Hepatocyte (in vitro differentiated cells): ENCODE results near the gene C15orf61.

Source experiments
- EZH2 ChIP-seq: fragments of 200-600 bp; sonication (generic); IDR thresholded peaks from 2 replicates; pipeline ENCODE4 v1.6.1; 2016; ENCODE audit warnings: antibody characterized with exemption, mild to moderate bottlenecking, borderline replicate concordance
- TF ChIP-seq, protein P1 (sequence below): fragments of 200-600 bp; sonication (generic); IDR thresholded peaks from 2 replicates; pipeline ENCODE4 v1.5.1; 2016; ENCODE audit warnings: antibody characterized with exemption, mild to moderate bottlenecking; ENCODE audit not compliant: poor library complexity

DNA sequence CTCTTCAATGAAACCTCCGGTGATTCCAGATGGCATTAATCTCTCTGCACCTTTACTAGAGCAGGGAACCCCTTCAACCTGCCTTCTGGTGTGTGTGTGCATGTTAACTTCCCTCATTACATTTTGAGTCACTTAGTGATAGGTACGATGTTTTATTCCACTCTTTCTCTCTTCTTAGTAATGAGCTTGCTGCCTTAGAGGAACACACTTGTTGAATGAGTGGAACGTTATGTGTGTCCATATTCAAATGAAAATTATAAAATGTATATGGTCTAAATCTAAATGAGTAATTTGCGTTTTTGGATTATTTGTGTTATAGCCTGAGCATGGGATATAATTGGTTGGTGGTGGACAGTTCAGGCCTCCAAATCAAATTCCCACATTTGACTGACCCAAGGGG is 33.6 kb downstream of the C15orf61 start:
- TF ChIP-seq, protein P1, sequence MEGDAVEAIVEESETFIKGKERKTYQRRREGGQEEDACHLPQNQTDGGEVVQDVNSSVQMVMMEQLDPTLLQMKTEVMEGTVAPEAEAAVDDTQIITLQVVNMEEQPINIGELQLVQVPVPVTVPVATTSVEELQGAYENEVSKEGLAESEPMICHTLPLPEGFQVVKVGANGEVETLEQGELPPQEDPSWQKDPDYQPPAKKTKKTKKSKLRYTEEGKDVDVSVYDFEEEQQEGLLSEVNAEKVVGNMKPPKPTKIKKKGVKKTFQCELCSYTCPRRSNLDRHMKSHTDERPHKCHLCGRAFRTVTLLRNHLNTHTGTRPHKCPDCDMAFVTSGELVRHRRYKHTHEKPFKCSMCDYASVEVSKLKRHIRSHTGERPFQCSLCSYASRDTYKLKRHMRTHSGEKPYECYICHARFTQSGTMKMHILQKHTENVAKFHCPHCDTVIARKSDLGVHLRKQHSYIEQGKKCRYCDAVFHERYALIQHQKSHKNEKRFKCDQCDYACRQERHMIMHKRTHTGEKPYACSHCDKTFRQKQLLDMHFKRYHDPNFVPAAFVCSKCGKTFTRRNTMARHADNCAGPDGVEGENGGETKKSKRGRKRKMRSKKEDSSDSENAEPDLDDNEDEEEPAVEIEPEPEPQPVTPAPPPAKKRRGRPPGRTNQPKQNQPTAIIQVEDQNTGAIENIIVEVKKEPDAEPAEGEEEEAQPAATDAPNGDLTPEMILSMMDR = no peak
- TF ChIP-seq EZH2 = no peak
